ENCODE data around the gene SLC25A46. TPM values are rescaled to one million over a fixed set of nuclear protein-coding genes. Genes with fewer than 3 reads are reported as not detected.
"Not testable (repeated sequence)": the region's sequence is repeated elsewhere in the genome, so short reads cannot be mapped to it uniquely, and the experiment has no call there.

The SLC25A46 gene
- 10 to 100 TPM; 55.9 to 57.4 TPM for total RNA-seq

DNA sequence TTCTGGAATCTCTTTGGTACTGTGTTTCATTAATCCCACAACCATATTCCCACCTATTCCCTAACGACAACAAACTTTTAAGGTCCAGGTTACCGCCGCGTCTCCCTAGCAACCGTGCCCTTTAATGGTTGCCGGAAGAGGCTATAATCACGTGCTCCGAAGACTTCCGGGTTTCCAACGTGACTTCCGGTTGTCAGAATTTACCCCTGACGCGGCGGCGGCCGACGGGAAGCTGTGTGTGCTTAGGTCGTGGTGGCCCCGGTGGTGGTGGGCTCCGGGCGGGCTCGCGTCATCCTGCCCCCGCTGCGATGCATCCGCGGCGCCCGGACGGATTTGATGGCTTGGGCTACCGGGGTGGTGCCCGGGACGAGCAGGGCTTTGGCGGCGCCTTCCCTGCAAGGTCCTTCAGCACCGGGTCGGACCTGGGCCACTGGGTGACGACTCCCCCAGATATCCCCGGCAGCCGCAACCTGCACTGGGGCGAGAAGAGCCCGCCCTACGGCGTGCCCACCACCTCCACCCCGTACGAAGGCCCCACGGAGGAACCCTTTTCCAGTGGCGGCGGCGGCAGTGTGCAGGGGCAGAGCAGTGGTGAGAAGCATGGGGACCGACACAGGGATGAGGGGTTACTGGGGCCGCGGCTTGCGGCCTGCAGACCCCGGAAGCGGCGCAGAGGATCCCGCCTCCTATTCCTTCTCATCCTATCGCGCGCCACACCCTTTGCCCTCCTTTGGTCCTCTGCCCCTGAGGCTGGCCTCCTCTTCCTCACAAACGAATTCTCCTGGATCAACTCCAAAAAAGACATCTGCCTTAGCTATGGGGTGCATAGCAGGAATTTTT, at the start of gene SLC25A46:
TSS of gene SLC25A46 (plus strand) at position 196 of the 840 bp plus-strand sequence. CDS start at position 309, 113 bp downstream.
- DNase-seq, result peak; percentile 88
- H3K36me3 Mint-ChIP-seq, result peaks cover 9% of the 10 kb centered on the region

DNA sequence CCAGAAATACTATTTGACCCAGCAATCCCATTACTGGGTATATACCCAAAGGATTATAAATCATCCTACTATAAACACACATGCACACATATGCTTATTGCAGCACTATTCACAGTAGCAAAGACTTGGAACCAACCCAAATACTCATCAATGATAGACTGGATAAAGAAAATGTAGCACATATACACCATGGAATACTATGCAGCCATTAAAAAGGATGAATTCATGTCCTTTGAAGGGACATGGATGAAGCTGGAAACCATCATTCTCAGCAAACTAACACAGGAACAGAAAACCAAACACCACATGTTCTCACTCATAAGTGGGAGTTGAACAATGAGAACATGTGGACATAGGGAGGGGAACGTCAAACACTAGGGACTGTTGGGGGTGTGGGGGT, 48.2 kb upstream of the SLC25A46 start:
- not testable (repeated sequence) for H3K27me3 Mint-ChIP-seq, H3K36me3 Mint-ChIP-seq, H3K27ac Mint-ChIP-seq, H3K4me3 Mint-ChIP-seq, H3K4me1 Mint-ChIP-seq, H3K9me3 Mint-ChIP-seq, DNase-seq

More for the DNA sequence above, at the start of gene SLC25A46:
- Mint-ChIP-seq H3K4me1 (peaks cover 23% of the 10 kb centered on the region), H3K27me3 (peaks cover 8% of the 10 kb centered on the region), H3K27ac (peak within 1 kb of the TSS; percentile 92), H3K9me3 (no peaks in the 10 kb centered on the region), H3K4me3 (peak within 1 kb of the TSS; percentile 94)

DNA sequence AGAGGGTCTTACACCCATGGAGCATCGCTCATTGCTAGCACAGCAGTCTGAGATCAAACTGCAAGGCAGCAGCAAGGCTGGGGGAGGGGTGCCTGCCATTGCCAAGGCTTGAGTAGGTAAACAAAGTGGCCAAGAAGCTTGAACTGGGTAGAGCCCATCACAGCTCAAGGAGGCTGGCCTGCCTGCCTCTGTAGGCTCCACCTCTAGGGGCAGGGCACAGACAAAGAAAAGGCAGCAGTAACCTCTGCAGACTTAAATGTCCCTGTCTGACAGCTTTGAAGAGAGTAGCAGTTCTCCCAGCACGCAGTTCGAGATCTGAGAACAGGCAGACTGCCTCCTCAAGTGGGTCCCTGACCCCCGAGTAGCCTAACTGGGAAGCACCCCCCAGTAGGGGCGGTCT, 46.1 kb upstream of the SLC25A46 start:
- not testable (repeated sequence) for H3K9me3 Mint-ChIP-seq, H3K36me3 Mint-ChIP-seq, H3K27me3 Mint-ChIP-seq, DNase-seq, H3K27ac Mint-ChIP-seq, H3K4me3 Mint-ChIP-seq, H3K4me1 Mint-ChIP-seq

DNA sequence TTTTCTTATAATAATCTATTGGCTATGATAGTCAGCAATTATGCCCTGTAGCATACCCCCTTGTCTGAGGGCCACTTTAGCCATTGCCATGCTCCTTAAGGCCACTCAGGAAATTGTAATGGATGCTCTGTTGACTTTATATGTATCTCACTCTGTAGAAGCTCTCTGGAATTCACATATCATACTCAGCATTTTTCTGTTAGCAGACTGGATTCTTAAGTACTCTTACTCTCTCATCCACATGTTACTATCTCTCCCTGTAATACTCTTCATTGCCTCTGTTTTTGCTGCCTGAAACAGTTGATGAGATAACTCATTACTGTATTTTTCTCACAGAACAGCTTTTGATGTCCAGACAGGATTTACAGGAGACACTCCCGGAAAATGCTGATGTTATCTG, 36.5 kb upstream of the SLC25A46 start:
- Mint-ChIP-seq H3K9me3 (no peaks in the 10 kb centered on the region), H3K4me3 (no peak overlapping the region), H3K4me1 (peaks cover 2% of the 10 kb centered on the region), H3K27ac (no peak overlapping the region), H3K36me3 (no peaks in the 10 kb centered on the region), H3K27me3 (peaks cover 20% of the 10 kb centered on the region)
- DNase-seq, result no peak

DNA sequence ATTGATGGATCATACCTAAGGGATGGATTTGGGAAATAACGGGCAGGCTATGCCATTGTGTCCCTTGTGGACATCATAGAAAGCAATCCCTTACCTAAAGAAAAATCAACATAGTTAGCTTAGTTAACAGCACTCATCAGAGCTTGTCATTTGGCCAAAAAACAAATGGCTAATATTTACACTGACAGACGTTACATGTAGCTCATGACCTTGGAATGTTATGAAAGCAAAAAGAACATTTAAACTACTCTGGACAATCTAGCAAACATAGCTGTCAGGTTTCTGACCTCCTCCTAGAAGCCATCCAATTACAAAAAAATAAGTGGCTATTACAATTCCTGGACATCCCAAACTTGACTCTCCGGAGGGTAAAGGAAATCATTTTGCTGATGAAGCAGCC, 36.1 kb upstream of the SLC25A46 start:
- H3K27ac Mint-ChIP-seq, result no peak overlapping the region
- no peak for DNase-seq
- H3K4me3 Mint-ChIP-seq, result no peak overlapping the region
- H3K4me1 Mint-ChIP-seq, result peaks cover 2% of the 10 kb centered on the region
- H3K27me3 Mint-ChIP-seq, result peaks cover 20% of the 10 kb centered on the region
- no peaks in the 10 kb centered on the region for H3K9me3 Mint-ChIP-seq
- no peaks in the 10 kb centered on the region for H3K36me3 Mint-ChIP-seq

DNA sequence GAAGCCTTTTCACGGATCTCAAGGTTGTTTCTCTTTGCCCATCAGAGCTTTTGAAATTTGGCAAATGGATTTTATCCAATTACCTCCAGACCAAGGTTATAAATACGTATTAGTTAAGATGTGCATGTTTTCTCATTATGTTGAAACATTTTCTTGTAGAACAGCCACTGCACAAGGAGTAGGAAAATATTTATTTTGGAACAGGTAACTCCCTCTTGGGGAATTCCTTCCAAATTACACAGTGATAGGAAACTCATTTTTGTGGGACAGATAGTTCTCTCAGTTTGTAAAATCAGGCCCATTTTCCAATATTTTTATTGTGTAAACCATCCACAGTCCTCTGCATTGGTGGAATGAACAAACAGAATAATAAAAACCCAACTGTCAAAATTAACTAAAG, 35.3 kb upstream of the SLC25A46 start:
- no peaks in the 10 kb centered on the region for H3K36me3 Mint-ChIP-seq
- H3K27me3 Mint-ChIP-seq, result peaks cover 20% of the 10 kb centered on the region
- H3K4me1 Mint-ChIP-seq, result peaks cover 2% of the 10 kb centered on the region
- no peak overlapping the region for H3K27ac Mint-ChIP-seq
- no peak overlapping the region for H3K4me3 Mint-ChIP-seq
- H3K9me3 Mint-ChIP-seq, result no peaks in the 10 kb centered on the region
- no peak for DNase-seq

DNA sequence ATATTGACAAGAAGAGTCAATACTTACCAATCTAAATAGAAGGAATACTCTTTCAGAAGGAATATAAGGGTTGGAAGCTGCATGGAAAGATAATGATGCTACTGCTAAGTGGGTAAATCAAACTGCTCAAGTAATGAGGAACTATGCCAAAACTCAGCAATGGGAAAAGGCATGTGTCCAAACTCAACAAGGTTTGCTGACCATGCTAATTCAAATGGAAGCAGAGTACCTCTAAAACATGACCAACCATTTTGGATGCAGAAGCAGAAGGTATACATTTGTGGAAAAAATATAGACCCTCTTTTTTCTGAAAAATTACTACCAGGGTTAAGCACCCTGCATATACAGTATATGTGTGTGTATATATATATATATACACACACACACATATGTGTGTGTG, 33.5 kb upstream of the SLC25A46 start:
- Mint-ChIP-seq H3K4me1 (no peaks in the 10 kb centered on the region), H3K4me3 (no peak overlapping the region), H3K27me3 (peaks cover 28% of the 10 kb centered on the region), H3K27ac (no peak overlapping the region), H3K9me3 (no peaks in the 10 kb centered on the region), H3K36me3 (no peaks in the 10 kb centered on the region)
- no peak for DNase-seq

DNA sequence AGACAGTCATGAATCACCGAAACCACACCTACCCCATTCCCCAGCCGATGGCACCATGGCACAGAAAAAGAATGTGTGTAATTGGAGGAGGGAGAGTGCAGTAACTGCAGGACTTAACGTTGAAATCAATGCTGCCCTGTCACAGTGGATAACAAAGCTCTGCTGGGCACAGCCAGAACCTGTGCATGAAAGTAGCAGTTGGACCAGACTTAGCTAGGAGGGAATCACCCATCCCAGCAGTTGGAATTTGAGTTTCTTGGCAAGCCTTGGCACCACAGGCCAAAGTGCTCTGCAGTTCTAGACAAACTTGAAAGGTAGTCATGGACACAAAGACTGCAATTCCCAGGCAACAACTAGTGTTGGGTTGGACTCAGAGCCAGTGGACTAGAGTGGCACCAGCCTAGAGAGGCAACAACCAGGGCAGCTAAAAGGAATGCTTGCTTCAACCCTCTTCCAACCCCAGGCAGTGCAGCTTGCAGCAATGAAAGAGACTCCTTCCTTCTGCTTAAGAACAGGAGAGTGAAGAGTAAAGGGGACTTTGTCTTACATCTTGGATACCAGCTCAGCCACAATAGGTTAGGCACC, 31.5 kb upstream of the SLC25A46 start:
- H3K27me3 Mint-ChIP-seq, result peaks cover 26% of the 10 kb centered on the region

DNA sequence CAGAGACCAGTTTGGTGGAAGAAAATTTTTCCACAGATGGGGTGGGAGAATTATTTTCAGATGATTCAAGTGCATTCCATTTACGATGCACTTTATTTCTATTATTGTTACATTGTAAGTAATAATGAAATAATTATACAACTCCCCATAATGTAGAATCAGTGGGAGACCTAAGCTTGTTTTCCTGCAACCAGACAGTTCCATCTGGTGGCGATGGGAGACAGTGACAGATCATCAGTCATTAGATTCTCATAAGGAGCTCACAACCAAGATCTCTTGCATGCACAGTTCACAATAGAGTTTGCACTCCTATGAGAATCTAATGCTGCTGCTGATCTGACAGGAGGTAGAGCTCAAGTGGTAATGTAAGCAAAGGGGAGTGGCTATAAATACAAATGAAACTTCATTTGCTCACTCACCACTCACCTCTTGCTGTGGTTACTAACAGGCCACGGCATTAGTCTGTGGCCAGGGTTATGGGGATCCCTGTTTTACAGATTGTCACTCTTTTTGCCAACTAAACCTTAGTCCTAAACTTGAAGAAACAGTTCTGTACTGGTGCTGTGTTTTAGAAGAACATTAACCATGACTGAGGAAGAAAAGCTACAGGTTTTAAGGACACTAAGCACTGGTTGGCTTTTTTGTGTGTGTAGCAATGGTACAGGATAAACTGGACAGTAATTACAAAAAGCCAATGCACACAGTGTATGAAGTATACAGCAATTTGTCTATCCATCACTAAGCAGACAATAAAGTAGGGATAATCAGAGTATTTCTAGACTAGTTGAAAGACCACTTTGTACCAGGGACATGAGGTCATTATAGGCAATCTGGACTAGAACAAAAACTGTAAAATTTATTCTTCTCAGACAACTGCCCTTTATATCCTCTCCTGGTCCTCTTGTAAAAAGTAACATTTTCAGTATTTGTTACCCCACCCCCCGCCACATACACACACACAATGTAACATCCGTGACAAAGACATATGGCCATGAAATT, 22.3 kb upstream of the SLC25A46 start:
- Mint-ChIP-seq H3K27me3 (peaks cover 3% of the 10 kb centered on the region), H3K4me3 (no peak overlapping the region), H3K36me3 (no peaks in the 10 kb centered on the region), H3K9me3 (no peaks in the 10 kb centered on the region), H3K27ac (no peak overlapping the region), H3K4me1 (no peaks in the 10 kb centered on the region)
- no peak for DNase-seq

More for the DNA sequence above, 31.5 kb upstream of the SLC25A46 start:
- H3K9me3 Mint-ChIP-seq, result no peaks in the 10 kb centered on the region
- no peak overlapping the region for H3K4me3 Mint-ChIP-seq
- DNase-seq, result no peak
- no peak overlapping the region for H3K27ac Mint-ChIP-seq
- no peaks in the 10 kb centered on the region for H3K4me1 Mint-ChIP-seq
- H3K36me3 Mint-ChIP-seq, result no peaks in the 10 kb centered on the region

DNA sequence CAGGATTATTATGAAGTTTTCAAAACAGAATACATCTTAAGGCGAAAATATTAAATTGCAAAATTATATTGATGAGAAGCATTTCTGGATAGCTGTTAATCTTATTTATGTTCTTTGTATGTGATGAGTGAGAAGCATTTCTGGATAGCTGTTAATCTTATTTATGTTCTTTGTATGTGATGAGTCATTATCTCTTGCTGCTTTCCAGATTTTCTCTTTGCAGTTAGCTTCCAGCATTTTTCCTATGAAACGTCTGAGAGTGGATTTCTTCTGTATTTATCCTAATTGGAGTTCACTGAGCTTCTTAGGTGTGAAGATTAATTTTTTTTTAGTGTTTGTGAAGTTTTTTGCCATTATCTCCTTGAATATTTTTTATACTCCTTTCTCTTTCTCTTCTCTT, 20.5 kb upstream of the SLC25A46 start:
- H3K27me3 Mint-ChIP-seq, result no peaks in the 10 kb centered on the region
- H3K27ac Mint-ChIP-seq, result no peak overlapping the region
- H3K4me3 Mint-ChIP-seq, result no peak overlapping the region
- no peaks in the 10 kb centered on the region for H3K4me1 Mint-ChIP-seq
- no peaks in the 10 kb centered on the region for H3K9me3 Mint-ChIP-seq
- no peaks in the 10 kb centered on the region for H3K36me3 Mint-ChIP-seq
- no peak for DNase-seq

DNA sequence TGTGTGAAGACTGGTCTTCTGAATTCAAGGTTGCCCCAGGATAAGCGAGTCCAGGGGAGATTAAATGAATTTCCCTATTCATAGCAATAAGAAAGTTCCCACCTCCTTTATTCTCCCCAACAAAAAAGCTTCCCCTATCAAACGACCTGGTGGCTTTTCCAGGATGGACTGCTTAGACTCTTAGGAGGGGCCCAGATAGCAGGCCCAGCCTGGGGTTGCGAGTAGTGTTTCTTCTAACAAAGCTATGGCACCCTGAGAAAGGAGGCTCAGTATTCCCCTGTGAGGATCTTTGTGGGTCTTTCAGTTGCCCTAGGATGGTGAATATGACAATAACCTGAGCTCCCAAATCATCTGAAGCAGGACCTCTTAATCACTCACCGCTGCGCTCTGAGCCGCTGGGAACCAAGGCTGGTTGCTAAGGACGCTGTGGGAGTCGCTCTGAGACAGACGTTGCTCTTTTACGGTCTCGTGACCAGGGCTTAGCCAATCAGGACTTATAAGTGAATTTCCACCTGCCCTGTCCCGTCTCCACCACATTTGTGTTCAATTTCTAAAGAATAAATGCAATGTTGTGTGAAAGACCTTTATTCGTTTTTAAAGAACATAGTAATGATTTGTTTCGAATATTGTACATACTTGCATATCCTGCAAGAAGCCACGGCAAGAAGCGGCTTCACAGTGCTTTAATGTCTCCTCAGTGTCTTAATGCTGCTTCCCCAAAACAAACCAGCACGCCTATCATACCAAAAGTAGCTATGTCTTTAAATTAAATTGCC, 12.4 kb upstream of the SLC25A46 start, which contains the start of gene TMEM232:
TSS of gene TMEM232 (minus strand) at position 423 of the 776 bp plus-strand sequence. CDS start 59,319 bp downstream, outside the sequence.
- no peaks in the 10 kb centered on the region for H3K9me3 Mint-ChIP-seq
- peak within 1 kb of the TSS; percentile 84 for H3K4me3 Mint-ChIP-seq
- DNase-seq, result peak; percentile 76
- no peaks in the 10 kb centered on the region for H3K27me3 Mint-ChIP-seq
- no peak within 1 kb of the TSS for H3K27ac Mint-ChIP-seq
- peaks cover 5% of the 10 kb centered on the region for H3K4me1 Mint-ChIP-seq
- no peaks in the 10 kb centered on the region for H3K36me3 Mint-ChIP-seq

DNA sequence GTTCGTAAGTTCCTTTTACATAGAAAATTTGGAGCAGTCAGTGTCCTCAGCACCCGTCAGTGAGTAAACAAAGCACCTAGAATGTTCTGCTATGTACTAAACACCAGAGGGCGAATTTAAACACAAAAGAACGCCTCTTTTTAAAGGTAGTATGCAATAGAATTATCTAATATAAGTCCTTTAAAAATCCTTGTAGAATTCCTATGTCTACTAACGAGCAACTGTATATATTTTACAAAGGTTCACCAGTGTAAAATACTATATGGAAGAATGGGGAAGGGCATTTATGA, 11.8 kb upstream of the SLC25A46 start:
- Mint-ChIP-seq H3K4me1 (peaks cover 5% of the 10 kb centered on the region), H3K27me3 (peaks cover 2% of the 10 kb centered on the region), H3K36me3 (peaks cover 2% of the 10 kb centered on the region), H3K27ac (no peak overlapping the region), H3K9me3 (no peaks in the 10 kb centered on the region), H3K4me3 (peak overlapping the region; percentile 84)
- no peak for DNase-seq

DNA sequence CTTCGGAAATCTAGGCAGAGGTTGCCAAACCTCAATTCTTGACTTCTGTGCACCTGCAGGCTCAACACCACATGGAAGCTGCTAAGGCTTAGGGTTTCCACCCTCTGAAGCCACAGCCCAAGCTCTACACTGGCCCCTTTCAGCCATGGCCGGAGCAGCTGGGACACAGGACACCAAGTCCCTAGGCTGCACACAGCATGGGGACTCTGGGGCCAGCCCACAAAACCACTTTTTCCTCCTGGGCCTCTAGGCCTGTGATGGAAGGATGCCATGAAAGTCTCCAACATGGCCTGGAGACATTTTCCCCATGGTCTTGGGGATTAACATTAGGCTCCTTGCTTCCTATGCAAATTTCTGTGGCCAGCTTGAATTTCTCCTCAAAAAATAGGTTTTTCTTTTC, 7.3 kb upstream of the SLC25A46 start:
- peaks cover 22% of the 10 kb centered on the region for H3K27me3 Mint-ChIP-seq
- H3K4me1 Mint-ChIP-seq, H3K4me3 Mint-ChIP-seq, DNase-seq, H3K36me3 Mint-ChIP-seq, H3K27ac Mint-ChIP-seq, H3K9me3 Mint-ChIP-seq: not testable (repeated sequence)

DNA sequence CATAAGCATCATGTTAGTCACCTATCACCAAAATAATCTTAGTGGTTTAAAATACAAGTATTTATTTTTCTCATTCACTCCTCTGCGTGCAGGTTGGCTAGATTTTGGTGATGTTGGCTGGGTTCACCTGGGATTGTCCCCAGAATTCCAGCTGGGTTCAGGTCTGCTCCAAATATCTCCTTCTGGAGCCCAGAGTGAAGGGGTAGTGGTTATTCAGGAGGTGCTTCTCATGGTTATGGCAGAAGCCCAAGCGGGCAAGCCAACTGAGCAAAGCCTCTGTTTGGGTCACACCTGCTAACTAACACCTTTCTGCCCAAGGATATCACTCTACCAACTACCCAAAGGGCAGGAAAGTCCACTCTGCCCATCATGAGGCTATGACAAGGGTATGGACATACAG, 4.7 kb upstream of the SLC25A46 start:
- H3K9me3 Mint-ChIP-seq, result peaks cover 3% of the 10 kb centered on the region
- peaks cover 2% of the 10 kb centered on the region for H3K36me3 Mint-ChIP-seq
- peaks cover 6% of the 10 kb centered on the region for H3K4me1 Mint-ChIP-seq
- H3K4me3 Mint-ChIP-seq, result no peak overlapping the region
- H3K27ac Mint-ChIP-seq, result no peak overlapping the region
- DNase-seq, result no peak
- peaks cover 22% of the 10 kb centered on the region for H3K27me3 Mint-ChIP-seq
